Measurements from ENCODE around the gene PSMA4.
A peak's percentile ranks its signal among the peaks of the same experiment; 100 is the strongest.

Gene PSMA4

DNA sequence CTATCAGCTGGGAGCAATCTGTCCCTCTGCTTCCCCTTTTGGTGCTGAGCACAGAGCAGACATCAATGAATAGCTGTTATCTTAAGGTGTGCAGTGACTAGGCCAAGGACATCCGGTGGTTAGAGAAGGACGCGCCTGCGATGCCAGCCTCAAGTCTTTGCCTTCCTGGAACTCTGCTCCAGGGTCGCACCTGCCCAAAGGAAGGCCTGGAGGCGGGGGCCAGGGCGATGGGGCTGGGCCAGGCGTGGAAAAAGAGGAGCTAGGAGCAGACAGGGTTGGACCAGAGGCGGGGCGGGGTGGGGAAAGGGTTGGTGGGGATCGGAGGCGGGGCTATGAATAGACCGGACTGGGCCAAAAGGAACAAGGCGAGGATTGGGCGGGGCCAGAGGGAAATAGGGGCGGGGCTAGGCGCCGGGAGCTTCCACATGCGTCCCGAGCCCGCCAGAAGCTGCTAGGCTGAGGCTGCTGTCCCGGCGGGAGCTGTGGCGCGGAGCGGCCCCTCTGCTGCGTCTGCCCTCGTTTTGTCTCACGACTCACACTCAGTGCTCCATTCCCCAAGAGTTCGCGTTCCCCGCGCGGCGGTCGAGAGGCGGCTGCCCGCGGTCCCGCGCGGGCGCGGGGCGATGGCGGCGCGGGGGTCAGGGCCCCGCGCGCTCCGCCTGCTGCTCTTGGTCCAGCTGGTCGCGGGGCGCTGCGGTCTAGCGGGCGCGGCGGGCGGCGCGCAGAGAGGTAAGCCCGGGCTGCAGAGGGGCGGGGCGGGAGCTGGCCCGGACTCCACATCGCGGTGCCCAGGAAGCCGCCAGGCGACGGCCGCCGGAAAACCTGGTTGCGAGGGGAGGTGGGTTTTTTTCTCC, 25.1 kb downstream of the PSMA4 start, which contains the start of gene CHRNA5:
Gene CHRNA5, plus strand, starts transcription at position 424 of the 854 bp plus-strand sequence. Its CDS starts 200 bp downstream, at position 624.
- peak; percentile 21 for DNase-seq (ENCODE audit: insufficient read length, low spot score)
- FAIRE-seq: no peak
- TF ChIP-seq, protein P1, sequence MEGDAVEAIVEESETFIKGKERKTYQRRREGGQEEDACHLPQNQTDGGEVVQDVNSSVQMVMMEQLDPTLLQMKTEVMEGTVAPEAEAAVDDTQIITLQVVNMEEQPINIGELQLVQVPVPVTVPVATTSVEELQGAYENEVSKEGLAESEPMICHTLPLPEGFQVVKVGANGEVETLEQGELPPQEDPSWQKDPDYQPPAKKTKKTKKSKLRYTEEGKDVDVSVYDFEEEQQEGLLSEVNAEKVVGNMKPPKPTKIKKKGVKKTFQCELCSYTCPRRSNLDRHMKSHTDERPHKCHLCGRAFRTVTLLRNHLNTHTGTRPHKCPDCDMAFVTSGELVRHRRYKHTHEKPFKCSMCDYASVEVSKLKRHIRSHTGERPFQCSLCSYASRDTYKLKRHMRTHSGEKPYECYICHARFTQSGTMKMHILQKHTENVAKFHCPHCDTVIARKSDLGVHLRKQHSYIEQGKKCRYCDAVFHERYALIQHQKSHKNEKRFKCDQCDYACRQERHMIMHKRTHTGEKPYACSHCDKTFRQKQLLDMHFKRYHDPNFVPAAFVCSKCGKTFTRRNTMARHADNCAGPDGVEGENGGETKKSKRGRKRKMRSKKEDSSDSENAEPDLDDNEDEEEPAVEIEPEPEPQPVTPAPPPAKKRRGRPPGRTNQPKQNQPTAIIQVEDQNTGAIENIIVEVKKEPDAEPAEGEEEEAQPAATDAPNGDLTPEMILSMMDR (IDR thresholded peaks at IDR 0.05; ENCODE audit: insufficient read depth, missing control alignments): no peak

DNA sequence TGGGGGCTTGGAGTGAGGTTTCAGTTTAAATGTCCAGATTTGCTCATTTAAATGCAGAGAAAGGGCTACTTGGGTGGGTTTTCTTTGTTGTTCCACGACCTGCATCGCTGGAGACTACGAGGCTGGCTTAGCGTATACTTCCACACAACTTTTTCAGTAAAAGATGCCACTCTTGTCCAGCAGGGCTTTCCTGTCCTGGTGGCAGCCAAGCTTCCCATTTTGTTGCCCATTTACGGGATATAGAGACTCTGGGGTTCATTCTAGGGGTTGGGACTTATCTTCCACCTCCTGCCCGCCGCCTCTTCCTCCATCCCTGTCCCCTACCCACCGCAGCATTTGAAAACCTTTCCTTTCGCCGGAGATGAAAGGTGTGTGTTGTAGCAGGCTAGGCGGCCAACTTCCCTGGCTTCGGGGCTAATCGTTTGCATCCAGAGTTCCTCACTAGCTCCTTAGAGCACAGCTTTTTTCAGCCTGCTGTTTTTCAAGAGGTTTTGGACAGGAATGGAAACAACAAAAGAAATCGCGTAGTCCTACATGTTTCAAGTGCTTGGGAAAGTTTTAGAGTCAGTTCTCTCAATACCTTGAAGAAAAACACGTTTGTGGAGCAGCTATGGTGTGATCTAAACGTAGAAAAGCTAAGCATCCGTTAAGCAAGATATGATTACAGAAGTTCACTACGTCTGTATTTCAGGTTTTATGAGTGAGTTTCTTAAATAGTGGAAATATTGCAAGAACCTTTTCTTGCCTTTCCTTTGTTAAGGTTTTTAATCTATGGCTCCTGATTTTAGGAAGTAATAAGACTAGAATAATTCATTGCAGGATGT, 25.9 kb downstream of the PSMA4 start:
- FAIRE-seq (no peak), DNase-seq (ENCODE audit: insufficient read length, low spot score) (no peak)
- TF ChIP-seq, protein P1 (IDR thresholded peaks at IDR 0.05; ENCODE audit: insufficient read depth, missing control alignments): no peak

DNA sequence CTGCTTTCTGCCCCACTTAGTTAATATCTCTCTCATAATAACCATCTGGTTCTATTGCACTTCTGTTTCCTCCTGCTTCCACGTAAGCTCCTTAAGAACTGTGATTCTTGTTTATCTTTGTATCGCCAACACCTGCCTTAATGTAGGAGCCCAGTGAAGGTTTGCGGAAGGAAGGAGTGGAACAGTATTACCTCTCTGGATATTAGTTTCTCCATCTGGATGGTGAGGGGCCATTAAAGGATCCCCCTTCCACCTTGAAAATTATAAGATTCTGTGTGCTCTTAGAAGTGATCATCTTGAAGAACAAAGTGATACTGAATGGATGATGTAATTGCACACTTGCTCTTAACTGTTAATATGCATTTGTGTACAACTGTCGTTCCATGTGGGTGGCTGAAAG, 27.3 kb downstream of the PSMA4 start:
- DNase-seq (ENCODE audit: insufficient read length, low spot score) (peak; percentile 22), FAIRE-seq (no peak)
- TF ChIP-seq, protein P1 (IDR thresholded peaks at IDR 0.05; ENCODE audit: insufficient read depth, missing control alignments): no peak

DNA sequence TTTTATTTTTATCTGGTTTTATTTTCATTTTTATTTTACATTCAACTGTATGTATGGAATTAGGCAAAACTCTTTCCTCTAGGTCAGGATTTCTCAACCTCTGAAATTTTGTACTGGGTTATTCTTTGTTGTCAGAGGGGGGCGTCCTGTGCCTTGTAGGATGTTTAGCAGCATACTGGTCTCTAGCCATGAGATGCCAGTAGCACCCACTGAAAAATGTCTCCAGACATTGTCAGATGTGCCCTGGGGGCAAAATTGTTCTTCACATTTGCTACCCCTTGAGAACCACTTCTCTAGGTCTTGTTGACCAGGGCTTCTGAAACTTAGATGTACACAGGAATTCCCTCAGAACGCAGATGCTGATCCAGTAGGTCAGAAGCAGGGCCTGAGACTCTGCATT, 30.5 kb downstream of the PSMA4 start:
- no peak for DNase-seq (ENCODE audit: insufficient read length, low spot score)
- TF ChIP-seq, protein P1 (IDR thresholded peaks at IDR 0.05; ENCODE audit: insufficient read depth, missing control alignments): no peak
- no peak for FAIRE-seq

DNA sequence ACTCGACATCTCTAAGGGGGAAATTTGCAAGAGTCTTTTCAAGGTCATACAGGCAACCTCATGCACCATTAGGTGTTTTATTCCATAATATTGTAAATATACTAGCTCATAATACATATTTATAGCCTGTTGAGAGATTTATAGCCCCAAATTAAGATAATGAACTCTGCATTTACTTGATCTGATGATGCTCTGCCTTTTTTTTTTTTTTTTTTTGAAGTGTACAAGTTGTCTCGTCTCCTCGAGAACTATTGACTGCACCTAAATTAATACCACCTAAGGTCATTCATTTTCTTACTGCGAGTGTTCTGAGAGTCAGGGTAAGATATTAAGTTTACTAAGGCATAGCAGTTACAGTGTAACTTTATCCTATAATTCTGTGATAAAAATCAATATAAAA, 31.1 kb downstream of the PSMA4 start:
- DNase-seq (ENCODE audit: insufficient read length, low spot score): no peak
- TF ChIP-seq, protein P1 (IDR thresholded peaks at IDR 0.05; ENCODE audit: insufficient read depth, missing control alignments): no peak
- no peak for FAIRE-seq

DNA sequence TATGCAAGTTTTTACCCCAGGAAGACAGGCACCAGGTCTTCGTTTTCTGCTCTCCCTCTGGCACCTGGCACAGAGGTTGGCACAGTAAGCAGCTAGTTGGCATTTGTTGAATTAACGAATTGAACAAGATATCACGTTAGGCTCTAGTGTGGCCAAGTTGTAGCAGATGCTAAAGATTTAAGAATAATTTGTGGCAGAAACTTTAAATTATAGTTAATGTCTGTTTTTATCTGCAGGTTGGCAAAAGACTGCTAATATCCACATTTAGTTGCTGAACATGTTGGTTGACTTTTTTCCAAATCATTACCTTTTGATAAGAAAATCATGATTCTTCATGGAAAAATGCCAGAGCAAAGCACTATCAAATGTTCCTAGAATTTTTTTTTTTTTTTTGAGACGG, 33.2 kb downstream of the PSMA4 start:
- FAIRE-seq (no peak), DNase-seq (ENCODE audit: insufficient read length, low spot score) (no peak)
- TF ChIP-seq, protein P1 (IDR thresholded peaks at IDR 0.05; ENCODE audit: insufficient read depth, missing control alignments): no peak

Data from D721Med (cell line).